CD4-positive, alpha-beta T cell (primary cell): ENCODE measurements around the gene HES4. TPM values are rescaled to one million over a fixed set of nuclear protein-coding genes. Genes with fewer than 3 reads are reported as not detected.

Experiments
- ATAC-seq: fragments of 200-7000 bp; cut with Tn5 transposase; one replicate; pipeline ENCODE4 v1.10.0; 2022; ENCODE audit warnings: mild to moderate bottlenecking; ENCODE audit not compliant: poor library complexity
- CTCF ChIA-PET: fragments of 350-600 bp; sonication (Branson Sonifier 250); formaldehyde crosslinking; loops from one replicate; lab custom pipeline; 2021; ENCODE audit warnings: antibody characterized with exemption, inconsistent platforms; lab: Charles Lee
- POLR2A ChIA-PET: fragments of 350-600 bp; sonication (Branson Sonifier 250); formaldehyde crosslinking; loops from one replicate; lab custom pipeline; 2021; ENCODE audit warnings: antibody characterized with exemption, inconsistent platforms; lab: Charles Lee
- DNase-seq, 14 experiments: peaks; one replicate each; pipeline ENCODE4 v3.0.0-alpha.2; 2013 to 2020; ENCODE audit warnings: mixed read lengths in 2 of 14
- H3K27ac ChIP-seq, 2 donors: one replicate each; pipeline versions ENCODE4 v1.5.1 to v1.7.0; 2013; ENCODE audit warnings: low read length in 2 of 2, low read depth in 1 of 2, mild to moderate bottlenecking in 1 of 2
- H3K27me3 ChIP-seq, 2 experiments: 1 replicate in 1 of 2; 2 replicates in 1 of 2; pipeline versions ENCODE4 v1.6.1 to v1.7.0; 2013; ENCODE audit warnings: low read length in 2 of 2, control low read depth in 1 of 2, mild to moderate bottlenecking in 1 of 2, moderate library complexity in 1 of 2; ENCODE audit not compliant: insufficient read depth in 2 of 2, control insufficient read depth in 1 of 2
- H3K36me3 ChIP-seq: one replicate; pipeline ENCODE4 v1.6.1; 2013; ENCODE audit warnings: low read length, control low read depth; ENCODE audit not compliant: insufficient read depth
- H3K4me1 ChIP-seq: one replicate; pipeline ENCODE4 v1.6.1; 2013; ENCODE audit warnings: low read length, control low read depth; ENCODE audit not compliant: insufficient read depth
- H3K4me3 ChIP-seq: one replicate; pipeline ENCODE4 v1.5.1; 2013; ENCODE audit warnings: mild to moderate bottlenecking, low read length, moderate library complexity
- H3K9me3 ChIP-seq, 2 experiments: 1 replicate in 1 of 2; 2 replicates in 1 of 2; pipeline versions ENCODE4 v1.6.1 to v1.7.0; 2013; ENCODE audit warnings: low read length in 2 of 2, mild to moderate bottlenecking in 2 of 2, control low read depth in 1 of 2, moderate library complexity in 1 of 2; ENCODE audit not compliant: control insufficient read depth in 1 of 2, insufficient read depth in 1 of 2
- H3K27ac Mint-ChIP-seq: one replicate; pipeline ENCODE4 v1.8.0; 2020; ENCODE audit warnings: mixed read lengths
- H3K27me3 Mint-ChIP-seq: one replicate; pipeline ENCODE4 v1.8.0; 2021; ENCODE audit warnings: mixed read lengths
- H3K36me3 Mint-ChIP-seq: one replicate; pipeline ENCODE4 v1.8.0; 2021; ENCODE audit warnings: low read depth, mixed read lengths
- H3K4me1 Mint-ChIP-seq: one replicate; pipeline ENCODE4 v1.8.0; 2021; ENCODE audit warnings: low read depth, mixed read lengths
- H3K4me3 Mint-ChIP-seq: one replicate; pipeline ENCODE4 v1.8.0; 2020; ENCODE audit warnings: mild to moderate bottlenecking, mixed read lengths
- H3K9me3 Mint-ChIP-seq: one replicate; pipeline ENCODE4 v1.8.0; 2020; ENCODE audit warnings: mixed read lengths
- CTCF ChIP-seq: fragments of 200-600 bp; IDR thresholded peaks from one replicate; pipeline ENCODE4 v1.8.0; 2022; ENCODE audit warnings: antibody characterized with exemption, mild to moderate bottlenecking
- intact Hi-C, 2 experiments: fragments of 100-400 bp; cut with DNase I in 1 of 2; cut with micrococcal nuclease in 1 of 2; formaldehyde crosslinking; loops; one replicate each; pipeline versions ENCODE4 v1.15.1 to v1.9.0; 2023 to 2025; cut with DNase I, micrococcal nuclease
- total RNA-seq, 174 experiments: library from RNA in 2 of 174; stranded (reverse) in 2 of 174; gene quantifications; one replicate each; pipeline ENCODE4 v1.2.3 and lab custom pipeline; 2021 to 2026

HES4 gene
- total RNA-seq, 2 experiments from 2014 or later: 29.0 to 30.9 TPM

GRCh38 chr1:997993-998744, 1.7 kb downstream of the HES4 start:
- Histone ChIP-seq H3K27ac (no peak overlapping the region), H3K36me3 (no peaks in the 10 kb centered on the region), H3K4me3 (no peak overlapping the region), H3K4me1 (peaks cover 44% of the 10 kb centered on the region), H3K9me3 (peaks cover 0 to 20% of the 10 kb centered on the region in 2 experiments), H3K27me3 (peaks cover 37 to 49% of the 10 kb centered on the region in 2 experiments)
- DNase-seq (peak in 1 of 14 experiments; percentile 36), ATAC-seq (no peak)
- no peak for TF ChIP-seq CTCF
- Mint-ChIP-seq H3K27me3 (peaks cover 39% of the 10 kb centered on the region), H3K4me1 (peaks cover 18% of the 10 kb centered on the region), H3K9me3 (no peaks in the 10 kb centered on the region), H3K36me3 (peaks cover 4% of the 10 kb centered on the region), H3K27ac (no peak overlapping the region), H3K4me3 (peak overlapping the region; percentile 48)
- intact Hi-C loops: no loop called here
- POLR2A ChIA-PET: interaction anchor here (1.2 kb wide), 1 partner anchor 21 kb away, joined by 3 read pairs; no protein-coding TSS in a partner anchor
- CTCF ChIA-PET: interaction anchor here (1.1 kb wide), 1 partner anchor 129 kb away, joined by 3 read pairs; no protein-coding TSS in a partner anchor

- intact Hi-C loops: no loop called here
- no peak overlapping the region for H3K27ac Mint-ChIP-seq
- ChIA-PET CTCF (interaction anchor here (1.1 kb wide), 1 partner anchor 128 kb away, joined by 3 read pairs; no protein-coding TSS in a partner anchor), POLR2A (no interaction called here)
- ATAC-seq (no peak), DNase-seq (peak in 1 of 14 experiments; percentile 34)
- peaks cover under 1% of the 10 kb centered on the region for H3K9me3 Mint-ChIP-seq
- Histone ChIP-seq H3K4me3 (no peak overlapping the region), H3K9me3 (peaks cover 0 to 16% of the 10 kb centered on the region in 2 experiments), H3K27me3 (peaks cover 33 to 44% of the 10 kb centered on the region in 2 experiments), H3K36me3 (no peaks in the 10 kb centered on the region), H3K4me1 (peaks cover 44% of the 10 kb centered on the region), H3K27ac (no peak overlapping the region)
- H3K36me3 Mint-ChIP-seq: peaks cover 4% of the 10 kb centered on the region
- peak overlapping the region; percentile 51 for H3K4me3 Mint-ChIP-seq
- H3K4me1 Mint-ChIP-seq: peaks cover 18% of the 10 kb centered on the region
- no peak for TF ChIP-seq CTCF
- H3K27me3 Mint-ChIP-seq: peaks cover 39% of the 10 kb centered on the region
Observed at GRCh38 chr1:997713-997992, 2.2 kb downstream of the HES4 start.

GRCh38 chr1:996851-997712, 2.8 kb downstream of the HES4 start:
- DNase-seq (peak in 1 of 14 experiments; percentile 37), ATAC-seq (no peak)
- peaks cover 4% of the 10 kb centered on the region for H3K9me3 Mint-ChIP-seq
- peaks cover 39% of the 10 kb centered on the region for H3K27me3 Mint-ChIP-seq
- no peak overlapping the region for H3K27ac ChIP-seq
- peak overlapping the region; percentile 53 for H3K27ac Mint-ChIP-seq
- peaks cover 29 to 40% of the 10 kb centered on the region in 2 experiments for H3K27me3 ChIP-seq
- CTCF ChIA-PET: interaction anchor here (0.6 to 1.1 kb wide), 2 partner anchors 83 to 128 kb away, joined by 3 read pairs; no protein-coding TSS in a partner anchor
- H3K36me3 ChIP-seq: no peaks in the 10 kb centered on the region
- H3K4me3 Mint-ChIP-seq: peak overlapping the region; percentile 79
- TF ChIP-seq CTCF: no peak
- POLR2A ChIA-PET: no interaction called here
- no peak overlapping the region for H3K4me3 ChIP-seq
- H3K4me1 Mint-ChIP-seq: peaks cover 18% of the 10 kb centered on the region
- intact Hi-C loops: no loop called here
- peaks cover 0 to 20% of the 10 kb centered on the region in 2 experiments for H3K9me3 ChIP-seq
- peaks cover 42% of the 10 kb centered on the region for H3K4me1 ChIP-seq
- peaks cover 4% of the 10 kb centered on the region for H3K36me3 Mint-ChIP-seq
